Measurements from ENCODE around the gene COL26A1. TPM values are rescaled to one million over a fixed set of nuclear protein-coding genes. Genes with fewer than 3 reads are reported as not detected.
A peak's percentile ranks its signal among the peaks of the same experiment; 100 is the strongest.
"Not testable (repeated sequence)": the region's sequence is repeated elsewhere in the genome, so short reads cannot be mapped to it uniquely, and the experiment has no call there.

COL26A1 gene
- total RNA-seq, 2 donors from 2014 or later = 3.8 to 10.3 TPM

- no peak overlapping the region for H3K27ac ChIP-seq
- DNase-seq (ENCODE audit: low spot score) = peak; percentile 72
- no peak overlapping the region for H3K4me3 ChIP-seq
Observed at GRCh38 chr7:101602484-101603241, 240.0 kb downstream of the COL26A1 start.

GRCh38 chr7:101604331-101604933 is 241.8 kb downstream of the COL26A1 start:
- no peak for DNase-seq (ENCODE audit: low spot score)
- Histone ChIP-seq H3K36me3 (no peaks in the 10 kb centered on the region), H3K4me1 (replicated peaks) (peaks cover 7% of the 10 kb centered on the region), H3K27ac (no peak overlapping the region), H3K4me3 (no peak overlapping the region), H3K9me3 (no peaks in the 10 kb centered on the region), H3K27me3 (replicated peaks; ENCODE audit: insufficient read depth) (no peaks in the 10 kb centered on the region)
- intact Hi-C loops (cut with DNase I) = no loop called here
- 53% methylated on average over 5 of the region's 5 CpGs for WGBS
- no peak for TF ChIP-seq CTCF (IDR thresholded peaks at IDR 0.05)
- TF ChIP-seq POLR2A (IDR thresholded peaks at IDR 0.05) = no peak
- no peak for TF ChIP-seq POLR2AphosphoS5 (IDR thresholded peaks at IDR 0.05)

More at GRCh38 chr7:101602484-101603241, 240.0 kb downstream of the COL26A1 start:
- Histone ChIP-seq H3K9me3 (no peaks in the 10 kb centered on the region), H3K36me3 (no peaks in the 10 kb centered on the region), H3K4me1 (replicated peaks) (peaks cover 2% of the 10 kb centered on the region), H3K27me3 (replicated peaks; ENCODE audit: insufficient read depth) (no peaks in the 10 kb centered on the region)
- 41% methylated on average over 22 of the region's 25 CpGs for WGBS
- TF ChIP-seq POLR2AphosphoS5 (IDR thresholded peaks at IDR 0.05) (no peak), CTCF (IDR thresholded peaks at IDR 0.05) (peak; percentile 66 to 82 (median 78))
- intact Hi-C loops (cut with DNase I) = no loop called here

GRCh38 chr7:101604934-101605332 is 242.3 kb downstream of the COL26A1 start:
- H3K4me3 ChIP-seq; H3K36me3 ChIP-seq; H3K9me3 ChIP-seq; H3K27me3 ChIP-seq (replicated peaks; ENCODE audit: insufficient read depth); DNase-seq (ENCODE audit: low spot score); H3K4me1 ChIP-seq (replicated peaks); H3K27ac ChIP-seq; intact Hi-C loops (cut with DNase I): not testable (repeated sequence)
- 93% methylated on average over 2 of the region's 2 CpGs for WGBS

GRCh38 chr7:101605611-101606497 is 243.2 kb downstream of the COL26A1 start:
- Histone ChIP-seq H3K36me3 (no peaks in the 10 kb centered on the region), H3K27ac (no peak overlapping the region), H3K4me3 (no peak overlapping the region), H3K4me1 (replicated peaks) (peaks cover 7% of the 10 kb centered on the region), H3K9me3 (no peaks in the 10 kb centered on the region), H3K27me3 (replicated peaks; ENCODE audit: insufficient read depth) (no peaks in the 10 kb centered on the region)
- intact Hi-C loops (cut with DNase I) = no loop called here
- TF ChIP-seq POLR2AphosphoS5 (IDR thresholded peaks at IDR 0.05) (no peak), CTCF (IDR thresholded peaks at IDR 0.05) (no peak), POLR2A (IDR thresholded peaks at IDR 0.05) (no peak)
- DNase-seq (ENCODE audit: low spot score) = no peak
- WGBS = 77% methylated on average over 22 of the region's 26 CpGs

- peaks cover 7% of the 10 kb centered on the region for H3K4me1 ChIP-seq (replicated peaks)
- intact Hi-C loops (cut with DNase I) = no loop called here
- H3K4me3 ChIP-seq = no peak overlapping the region
- TF ChIP-seq POLR2A (IDR thresholded peaks at IDR 0.05) = no peak
- no peak for TF ChIP-seq CTCF (IDR thresholded peaks at IDR 0.05)
- no peak for TF ChIP-seq POLR2AphosphoS5 (IDR thresholded peaks at IDR 0.05)
- 73% methylated on average over 2 of the region's 2 CpGs for WGBS
- no peak for DNase-seq (ENCODE audit: low spot score)
- no peaks in the 10 kb centered on the region for H3K9me3 ChIP-seq
- no peak overlapping the region for H3K27ac ChIP-seq
- no peaks in the 10 kb centered on the region for H3K27me3 ChIP-seq (replicated peaks; ENCODE audit: insufficient read depth)
- H3K36me3 ChIP-seq = no peaks in the 10 kb centered on the region
Observed at GRCh38 chr7:101606498-101606923, 243.8 kb downstream of the COL26A1 start.
